ENCODE measurements around the gene ACD. TPM values are rescaled to one million over a fixed set of nuclear protein-coding genes. Genes with fewer than 3 reads are reported as not detected.

The ACD gene
- total RNA-seq, 1 experiment from 2014 or later, result 33.9 TPM

DNA sequence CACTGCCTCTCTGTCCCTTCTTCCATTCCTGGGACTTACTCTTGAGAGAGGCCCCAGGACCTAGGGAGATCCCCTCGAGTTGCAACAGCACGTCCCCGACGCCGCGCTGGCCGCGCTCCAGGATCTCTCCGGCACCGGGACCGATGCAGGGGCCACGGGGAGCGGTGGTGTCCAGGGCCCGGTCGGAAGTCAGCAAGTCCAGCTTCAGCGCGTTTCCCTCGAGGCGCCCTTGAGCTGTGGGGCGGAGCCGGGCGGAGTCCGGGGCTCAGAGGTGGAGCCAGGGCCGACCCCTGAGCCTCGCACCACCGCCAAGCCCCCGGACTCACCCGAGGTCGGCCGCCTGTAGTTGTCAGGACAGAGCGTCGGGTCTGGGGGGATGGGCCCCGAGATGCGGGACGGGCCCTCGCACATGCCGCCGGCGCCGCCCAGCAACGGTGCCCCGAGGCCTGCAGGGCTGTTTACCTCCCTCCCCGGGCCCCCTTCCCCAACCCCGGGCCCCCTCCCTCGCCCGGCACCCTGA lies 6.0 kb upstream of the ACD start:
- in situ Hi-C loops (cut with HindIII; ENCODE audit: low pct_unique_long_range_greater_than_20kb, low sequenced_read_pairs), result no loop called here

DNA sequence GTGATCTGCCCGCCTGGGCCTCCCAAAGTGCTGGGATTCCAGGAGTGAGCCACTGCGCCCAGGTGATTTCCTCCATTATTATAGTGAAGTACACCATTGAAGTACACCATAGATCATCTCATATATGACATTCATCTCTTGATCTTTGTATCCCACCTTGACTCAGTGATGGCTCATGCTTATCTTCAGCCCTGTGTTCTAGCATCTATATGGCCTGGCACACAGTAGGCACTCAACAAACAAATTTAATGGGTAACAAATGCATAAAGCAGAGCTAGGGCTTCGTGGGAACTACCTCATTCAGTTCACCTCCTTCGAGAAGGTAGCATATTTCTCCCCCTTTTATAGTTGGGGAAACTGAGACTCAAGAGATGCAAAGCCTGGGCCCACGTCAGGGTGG lies 5.5 kb upstream of the ACD start:
- in situ Hi-C loops (cut with HindIII; ENCODE audit: low pct_unique_long_range_greater_than_20kb, low sequenced_read_pairs), result no loop called here

More for the DNA sequence above, 6.0 kb upstream of the ACD start:
- no peak for DNase-seq (ENCODE audit: low read depth)

DNA sequence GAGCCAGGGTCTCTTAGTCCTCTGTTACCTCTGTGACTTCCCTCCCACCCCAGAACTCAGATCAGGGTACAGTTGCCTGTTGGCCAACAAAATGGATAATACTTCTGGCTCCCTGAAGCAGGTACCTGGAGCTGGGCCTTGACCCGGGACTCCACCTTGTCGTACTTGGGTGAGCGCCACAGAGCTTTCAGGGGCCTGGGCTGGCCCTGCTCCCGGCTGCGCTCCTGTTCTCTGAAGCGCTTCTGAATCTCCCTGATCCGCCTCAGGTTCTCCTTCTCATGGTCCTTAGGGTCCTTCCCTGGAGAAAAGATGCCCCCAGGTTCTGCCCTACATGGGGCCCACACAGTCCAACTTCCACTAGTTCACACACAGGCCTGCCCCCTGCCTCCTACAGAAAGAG lies 4.8 kb upstream of the ACD start:
- no peak for DNase-seq (ENCODE audit: low read depth)
- in situ Hi-C loops (cut with HindIII; ENCODE audit: low pct_unique_long_range_greater_than_20kb, low sequenced_read_pairs), result no loop called here

More for the DNA sequence above, 5.5 kb upstream of the ACD start:
- no peak for DNase-seq (ENCODE audit: low read depth)

DNA sequence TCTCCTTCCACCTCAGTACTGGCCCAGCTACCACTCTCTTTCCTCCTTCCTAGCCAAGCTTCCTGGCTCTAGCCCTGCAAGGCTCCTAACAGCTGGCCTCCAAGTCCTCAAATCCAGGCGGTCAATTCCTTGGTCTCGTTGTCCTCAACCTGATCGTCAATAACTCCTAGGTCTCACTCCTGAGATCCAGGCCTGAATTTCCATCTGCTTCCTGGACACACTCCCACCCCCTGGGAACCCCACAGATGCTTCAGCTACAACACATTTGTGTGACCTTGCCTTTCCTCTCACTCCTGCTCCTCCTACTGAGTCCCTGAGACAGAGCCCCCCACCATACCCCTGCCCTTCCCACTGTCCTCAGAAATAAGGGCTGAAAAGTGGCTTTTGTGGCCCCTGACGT lies 4.2 kb upstream of the ACD start:
- no peak for DNase-seq (ENCODE audit: low read depth)
- in situ Hi-C loops (cut with HindIII; ENCODE audit: low pct_unique_long_range_greater_than_20kb, low sequenced_read_pairs), result no loop called here

DNA sequence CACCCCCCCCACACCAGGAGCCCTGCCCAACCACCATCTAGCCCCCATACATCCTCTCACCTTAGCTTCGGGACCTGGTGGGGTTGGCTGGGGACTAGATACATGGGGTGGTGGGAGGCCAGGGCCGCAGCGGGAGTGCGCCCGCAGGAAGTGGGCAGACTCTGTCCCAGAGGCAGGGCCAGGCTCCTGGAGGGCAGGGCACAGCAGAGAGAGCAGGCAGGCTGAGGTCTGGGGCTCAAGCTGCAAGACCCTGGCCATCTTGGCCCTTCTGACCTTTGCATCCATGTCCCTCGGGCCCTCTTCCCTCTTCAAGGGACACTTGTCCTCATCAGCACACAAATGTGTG lies 3.8 kb upstream of the ACD start:
- in situ Hi-C loops (cut with HindIII; ENCODE audit: low pct_unique_long_range_greater_than_20kb, low sequenced_read_pairs), result no loop called here
- DNase-seq (ENCODE audit: low read depth), result no peak

DNA sequence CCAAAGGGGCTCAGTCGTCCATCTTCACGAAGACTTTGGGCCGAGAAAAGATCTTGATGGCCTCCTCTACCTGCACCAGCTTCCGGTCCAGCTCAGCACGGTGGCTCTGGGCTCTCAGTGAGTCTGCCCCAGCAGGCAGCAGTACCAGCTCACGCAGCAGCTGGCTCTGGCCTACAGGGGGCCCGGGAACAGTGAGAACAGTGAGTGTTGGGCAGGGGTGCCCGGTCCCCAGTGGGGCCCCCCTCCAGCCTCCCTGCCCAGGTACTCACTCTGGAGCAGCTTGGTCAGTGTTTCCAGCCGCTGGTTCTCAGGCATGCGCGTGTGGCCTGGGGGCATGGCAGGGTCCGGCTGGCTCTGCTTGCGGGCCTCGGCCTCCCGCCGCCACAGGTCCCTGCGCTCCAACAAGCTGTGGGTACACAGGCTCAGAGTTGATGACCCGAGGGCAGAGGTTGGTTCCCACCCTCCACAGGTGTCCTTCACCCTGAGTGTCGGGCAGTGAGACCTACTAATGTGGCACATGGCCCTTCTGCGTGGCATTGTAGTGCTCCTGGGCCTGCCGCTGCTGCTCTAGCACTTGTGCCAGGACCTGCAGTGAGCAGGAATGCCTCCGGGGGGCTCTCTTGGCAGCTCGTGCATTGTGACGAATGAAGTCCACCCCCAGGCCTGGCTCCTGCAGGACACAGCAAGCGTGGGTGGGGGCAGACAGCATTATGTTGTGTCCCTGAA lies 3.3 kb upstream of the ACD start:
- in situ Hi-C loops (cut with HindIII; ENCODE audit: low pct_unique_long_range_greater_than_20kb, low sequenced_read_pairs), result no loop called here
- DNase-seq (ENCODE audit: low read depth), result no peak

DNA sequence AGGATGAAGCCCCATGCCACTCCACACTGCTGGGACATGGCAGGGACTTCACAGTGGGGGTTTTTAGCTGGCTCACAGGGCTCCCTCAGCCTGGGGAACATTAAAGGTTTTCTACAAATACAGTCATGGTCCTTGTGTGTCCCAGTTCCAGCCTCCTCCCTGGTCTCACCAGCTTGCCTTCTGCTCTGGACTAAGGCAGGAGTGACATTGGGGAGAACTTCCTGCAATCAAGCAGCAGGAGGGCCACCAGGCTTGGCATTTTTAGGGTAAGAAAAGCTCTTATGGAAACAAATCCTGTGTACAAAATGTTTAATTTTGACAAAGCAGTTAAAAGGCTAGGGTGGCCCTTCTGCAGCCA lies 2.6 kb upstream of the ACD start:
- in situ Hi-C loops (cut with HindIII; ENCODE audit: low pct_unique_long_range_greater_than_20kb, low sequenced_read_pairs), result no loop called here

DNA sequence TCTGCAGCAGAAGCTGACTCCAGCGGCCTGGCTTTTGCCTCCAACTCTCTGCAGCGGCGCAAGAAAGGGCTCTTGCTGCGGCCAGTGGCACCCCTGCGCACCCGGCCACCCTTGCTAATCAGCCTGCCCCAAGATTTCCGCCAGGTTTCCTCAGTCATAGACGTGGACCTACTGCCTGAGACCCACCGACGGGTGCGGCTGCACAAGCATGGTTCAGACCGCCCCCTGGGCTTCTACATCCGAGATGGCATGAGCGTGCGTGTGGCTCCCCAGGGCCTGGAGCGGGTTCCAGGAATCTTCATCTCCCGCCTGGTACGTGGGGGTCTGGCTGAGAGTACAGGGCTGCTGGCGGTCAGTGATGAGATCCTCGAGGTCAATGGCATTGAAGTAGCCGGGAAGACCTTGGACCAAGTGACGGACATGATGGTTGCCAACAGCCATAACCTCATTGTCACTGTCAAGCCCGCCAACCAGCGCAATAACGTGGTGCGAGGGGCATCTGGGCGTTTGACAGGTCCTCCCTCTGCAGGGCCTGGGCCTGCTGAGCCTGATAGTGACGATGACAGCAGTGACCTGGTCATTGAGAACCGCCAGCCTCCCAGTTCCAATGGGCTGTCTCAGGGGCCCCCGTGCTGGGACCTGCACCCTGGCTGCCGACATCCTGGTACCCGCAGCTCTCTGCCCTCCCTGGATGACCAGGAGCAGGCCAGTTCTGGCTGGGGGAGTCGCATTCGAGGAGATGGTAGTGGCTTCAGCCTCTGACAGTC lies 2.0 kb upstream of the ACD start:
- in situ Hi-C loops (cut with HindIII; ENCODE audit: low pct_unique_long_range_greater_than_20kb, low sequenced_read_pairs), result no loop called here

More for the DNA sequence above, 2.6 kb upstream of the ACD start:
- DNase-seq (ENCODE audit: low read depth), result no peak

DNA sequence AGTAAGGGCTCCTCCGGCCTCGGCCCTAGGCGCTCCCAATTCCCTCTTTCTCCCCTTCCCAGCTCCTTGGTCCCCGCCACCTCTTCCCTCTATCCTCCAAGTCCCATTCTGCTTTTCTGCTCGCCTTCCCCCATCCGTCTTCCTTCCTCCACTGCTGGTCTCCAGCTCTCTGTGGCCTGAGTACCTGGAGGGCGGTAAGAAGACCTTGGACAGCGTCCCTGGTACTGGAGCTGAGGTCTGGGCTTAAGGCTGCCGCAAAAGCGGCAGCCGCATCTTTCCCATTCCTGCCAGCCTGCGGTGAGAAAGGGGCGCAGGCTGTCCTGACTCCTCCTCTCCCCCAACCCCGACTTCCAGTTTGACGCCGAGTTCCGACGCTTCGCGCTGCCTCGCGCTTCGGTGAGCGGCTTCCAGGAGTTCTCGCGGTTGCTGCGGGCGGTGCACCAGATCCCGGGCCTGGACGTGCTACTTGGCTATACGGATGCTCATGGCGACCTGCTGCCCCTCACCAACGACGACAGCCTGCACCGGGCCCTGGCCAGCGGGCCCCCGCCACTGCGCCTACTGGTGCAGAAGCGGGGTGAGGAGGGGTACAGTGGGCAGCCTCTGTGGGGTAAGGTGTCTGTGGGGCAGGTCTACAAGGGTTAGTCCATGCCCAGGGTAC lies 1.2 kb upstream of the ACD start:
- no peak for DNase-seq (ENCODE audit: low read depth)
- in situ Hi-C loops (cut with HindIII; ENCODE audit: low pct_unique_long_range_greater_than_20kb, low sequenced_read_pairs), result no loop called here

More for the DNA sequence above, 2.0 kb upstream of the ACD start:
- no peak for DNase-seq (ENCODE audit: low read depth)

DNA sequence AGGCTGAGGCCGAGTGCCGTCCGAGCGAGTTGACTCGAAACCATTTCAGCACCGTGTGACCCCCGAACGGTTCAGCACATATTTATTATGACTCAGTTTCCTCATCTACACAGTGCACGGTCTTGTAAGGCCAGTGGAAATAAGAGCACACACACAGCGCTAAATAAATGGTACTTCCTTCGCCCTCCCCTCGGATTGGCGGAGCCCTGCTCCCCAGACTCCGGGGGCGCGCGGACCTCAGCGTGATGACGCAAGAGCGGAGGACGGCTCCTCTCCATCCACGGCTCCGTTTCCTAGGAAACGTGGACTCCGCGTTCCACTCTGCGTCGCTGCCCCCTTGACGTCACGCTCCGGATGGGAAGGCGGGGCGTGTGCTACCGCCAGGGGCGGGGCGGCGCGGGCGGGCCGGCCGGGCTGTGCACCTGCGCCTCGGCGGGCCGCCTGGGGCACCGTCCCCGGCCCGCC lies 536 bp upstream of the ACD start, which contains the start of gene PARD6A:
PARD6A (plus strand) TSS at position 397 of the 465 bp plus-strand sequence. CDS start 79 bp downstream, outside the sequence.
- peak; percentile 92 for DNase-seq (ENCODE audit: low read depth)
- in situ Hi-C loops (cut with HindIII; ENCODE audit: low pct_unique_long_range_greater_than_20kb, low sequenced_read_pairs), result no loop called here

DNA sequence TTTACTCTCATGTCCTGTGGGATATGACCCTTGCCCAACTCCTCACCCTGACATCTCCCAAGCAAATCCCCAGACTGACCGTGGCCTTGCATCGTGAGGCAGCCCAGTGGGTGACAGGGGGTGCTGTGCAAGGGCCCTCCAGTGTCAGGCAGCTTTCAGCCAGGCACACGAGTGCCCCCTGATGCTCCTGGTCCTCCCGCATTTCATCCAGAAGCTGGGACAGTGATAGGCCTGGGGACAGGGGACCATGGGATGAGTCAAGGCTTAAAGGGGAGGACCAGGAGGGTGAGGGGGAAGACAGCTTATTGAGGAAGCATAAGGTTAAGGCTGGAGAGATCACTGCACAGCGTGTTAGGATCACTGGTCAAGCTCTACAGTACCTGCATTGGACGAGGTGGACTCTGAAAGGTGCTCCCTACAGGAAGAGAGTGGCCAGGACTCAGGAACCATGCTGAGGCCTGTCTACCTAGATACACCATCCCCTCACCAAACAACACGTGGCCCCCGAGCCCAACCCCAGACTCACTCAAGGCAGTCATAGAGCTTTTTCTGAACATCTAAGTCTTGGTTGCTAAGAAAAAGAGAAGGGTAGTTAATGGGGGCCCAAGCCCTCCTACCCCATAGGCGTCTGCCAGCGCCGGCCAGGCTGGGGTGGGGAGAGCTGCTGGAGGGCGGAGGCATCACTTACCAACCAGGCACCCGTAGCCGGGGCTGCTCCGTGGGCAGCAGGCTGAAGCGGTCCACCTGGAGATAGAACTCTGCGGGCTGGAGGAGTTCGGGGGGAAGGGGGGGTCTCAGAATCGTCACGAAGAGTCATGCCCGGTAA lies 998 bp downstream of the ACD start:
- in situ Hi-C loops (cut with HindIII; ENCODE audit: low pct_unique_long_range_greater_than_20kb, low sequenced_read_pairs), result no loop called here
- no peak for DNase-seq (ENCODE audit: low read depth)

DNA sequence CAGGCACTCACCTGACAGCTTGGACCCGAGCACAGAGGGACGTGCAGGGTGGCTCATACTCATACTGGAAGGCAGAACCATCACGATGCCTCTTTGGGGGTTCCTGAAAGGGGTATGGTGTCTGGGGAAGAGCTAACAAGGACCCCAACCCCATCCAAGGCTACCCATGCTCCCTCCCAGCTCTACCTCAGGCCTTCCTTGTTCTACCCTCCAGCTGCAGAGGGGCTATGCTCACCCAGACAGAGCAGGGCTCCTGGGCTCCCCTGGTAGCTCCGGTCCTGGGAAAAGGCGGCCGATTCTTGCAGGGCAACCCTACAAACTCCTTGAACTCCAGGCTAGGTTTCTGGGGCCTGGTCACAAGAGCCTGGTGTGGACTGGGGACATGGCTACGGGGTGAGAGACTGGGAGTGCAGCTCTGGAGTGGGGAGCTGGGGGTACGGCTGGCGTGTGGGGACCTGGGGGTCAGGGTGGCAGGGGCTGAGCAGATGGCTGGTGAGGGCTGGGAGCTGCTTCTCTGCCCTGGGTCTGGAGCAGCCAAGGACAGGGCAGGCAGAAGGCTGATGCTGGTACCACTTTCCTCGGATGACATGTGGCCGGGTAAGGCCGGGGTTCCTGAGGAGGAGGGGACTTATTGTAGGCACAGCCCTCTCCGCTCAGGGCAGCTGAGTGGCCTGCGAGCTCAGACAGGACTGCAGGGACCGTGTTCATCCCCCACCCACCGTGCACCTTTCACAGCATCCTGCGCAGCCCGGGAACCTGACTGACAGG lies 2.1 kb downstream of the ACD start:
- no peak for DNase-seq (ENCODE audit: low read depth)
- in situ Hi-C loops (cut with HindIII; ENCODE audit: low pct_unique_long_range_greater_than_20kb, low sequenced_read_pairs), result no loop called here

DNA sequence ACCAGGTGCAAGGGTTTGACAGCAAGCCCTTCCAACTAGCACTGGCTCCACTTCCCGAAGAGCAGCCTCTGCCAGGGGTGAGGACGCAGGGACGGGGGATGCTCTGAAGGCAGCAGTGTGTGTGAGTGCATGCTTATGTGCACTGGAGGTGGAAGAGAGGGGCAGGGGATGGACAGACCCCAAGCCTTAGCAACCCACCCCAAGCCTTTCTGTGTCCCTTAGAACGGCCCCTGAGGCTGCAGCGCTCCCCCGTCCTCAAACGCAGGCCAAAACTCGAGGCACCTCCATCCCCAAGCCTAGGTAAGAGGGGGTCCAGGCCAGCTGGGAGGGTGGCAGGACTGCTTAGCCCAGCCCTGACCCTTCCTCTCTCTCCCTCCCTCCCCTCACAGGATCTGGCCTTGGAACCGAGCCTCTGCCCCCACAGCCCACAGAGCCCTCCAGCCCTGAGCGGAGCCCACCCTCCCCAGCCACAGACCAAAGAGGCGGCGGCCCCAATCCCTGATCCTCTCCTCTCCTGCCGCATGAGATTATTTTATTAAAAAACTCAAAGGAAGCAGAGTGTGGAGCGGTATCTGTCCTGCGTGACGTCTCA lies 2.9 kb downstream of the ACD start:
- no peak for DNase-seq (ENCODE audit: low read depth)
- in situ Hi-C loops (cut with HindIII; ENCODE audit: low pct_unique_long_range_greater_than_20kb, low sequenced_read_pairs), result no loop called here

DNA sequence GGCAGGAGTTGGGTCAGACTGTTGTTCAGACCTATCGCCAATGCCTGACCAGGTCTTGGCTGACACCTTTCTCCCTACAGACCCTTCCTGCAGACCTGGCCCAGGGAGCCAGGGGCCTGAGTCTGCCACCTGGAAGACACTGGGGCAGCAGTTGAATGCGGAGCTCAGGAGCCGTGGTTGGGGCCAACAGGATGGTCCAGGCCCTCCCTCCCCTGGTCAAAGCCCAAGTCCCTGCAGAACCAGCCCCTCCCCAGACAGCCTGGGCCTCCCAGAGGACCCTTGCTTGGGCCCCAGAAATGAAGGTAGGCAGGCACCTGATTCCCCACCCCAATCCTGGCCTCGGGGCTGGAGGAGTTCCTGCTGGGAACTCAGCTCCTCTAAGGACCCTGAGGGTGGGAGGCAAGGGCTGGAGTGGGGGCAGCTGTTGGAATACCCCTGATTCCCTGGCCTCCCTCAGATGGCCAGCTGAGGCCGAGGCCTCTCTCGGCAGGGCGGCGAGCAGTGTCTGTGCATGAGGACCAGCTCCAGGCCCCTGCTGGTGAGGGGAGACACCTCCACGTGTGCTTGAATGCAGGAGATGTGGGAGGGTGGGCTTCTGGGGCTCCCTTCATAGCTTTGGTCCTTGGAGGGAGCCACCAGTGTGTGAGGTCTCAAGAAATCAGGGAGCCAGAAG lies 3.6 kb downstream of the ACD start:
- no peak for DNase-seq (ENCODE audit: low read depth)
- in situ Hi-C loops (cut with HindIII; ENCODE audit: low pct_unique_long_range_greater_than_20kb, low sequenced_read_pairs), result no loop called here

DNA sequence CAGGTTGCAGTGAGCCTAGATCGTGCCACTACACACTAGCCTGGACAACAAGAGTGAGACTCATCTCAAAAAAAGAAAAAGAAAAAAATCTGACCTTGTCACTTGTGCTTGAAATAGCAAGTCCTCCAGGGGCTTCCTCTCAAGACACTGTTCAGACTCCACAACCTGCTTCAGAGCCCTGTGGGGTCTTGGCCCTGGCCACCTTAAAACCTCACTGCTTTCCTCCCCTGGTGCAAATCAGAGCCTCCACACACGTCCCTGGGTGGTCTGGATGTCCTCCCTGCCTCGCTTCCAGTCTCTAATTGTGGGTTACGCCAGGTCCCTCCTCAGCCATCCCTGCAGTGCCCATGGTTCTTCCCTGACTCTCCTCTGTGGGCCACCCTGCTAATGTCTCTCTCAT lies 4.7 kb downstream of the ACD start:
- no peak for DNase-seq (ENCODE audit: low read depth)
- in situ Hi-C loops (cut with HindIII; ENCODE audit: low pct_unique_long_range_greater_than_20kb, low sequenced_read_pairs), result no loop called here

DNA sequence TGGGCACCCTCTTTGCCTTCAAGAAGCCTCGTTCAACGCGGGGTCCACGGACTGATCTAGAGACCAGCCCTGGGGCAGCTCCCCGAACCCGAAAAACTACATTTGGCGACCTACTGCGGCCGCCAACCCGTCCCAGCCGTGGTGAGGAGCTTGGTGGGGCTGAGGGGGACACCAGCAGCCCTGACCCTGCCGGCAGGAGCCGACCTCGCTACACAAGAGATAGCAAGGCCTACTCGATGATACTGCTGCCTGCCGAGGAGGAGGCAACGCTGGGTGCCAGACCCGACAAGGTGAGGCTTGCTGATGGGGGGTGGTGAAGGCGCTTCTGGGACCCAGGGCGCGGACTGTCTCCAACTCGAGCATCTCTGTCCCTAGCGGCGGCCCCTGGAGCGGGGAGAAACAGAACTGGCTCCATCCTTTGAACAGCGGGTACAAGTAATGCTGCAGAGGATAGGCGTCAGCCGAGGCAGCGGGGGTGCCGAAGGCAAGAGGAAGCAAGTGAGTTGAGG lies 5.6 kb downstream of the ACD start:
- no peak for DNase-seq (ENCODE audit: low read depth)
- in situ Hi-C loops (cut with HindIII; ENCODE audit: low pct_unique_long_range_greater_than_20kb, low sequenced_read_pairs), result no loop called here

Data from Caki2 (cell line).